GM19193 (cell line): ENCODE data around the gene BPHL.

Source experiments
- POLR2A ChIP-seq: IDR thresholded peaks from 4 replicates; pipeline ENCODE4 v1.6.1; 2011; ENCODE audit not compliant: insufficient read depth, insufficient read length; ENCODE audit errors: extremely low read depth

Gene BPHL

GRCh38 chr6:3114377-3114776 is 4.1 kb upstream of the BPHL start:
- no peak for TF ChIP-seq POLR2A

GRCh38 chr6:3117912-3118352 is 579 bp upstream of the BPHL start:
- no peak for TF ChIP-seq POLR2A

- no peak for TF ChIP-seq POLR2A
These were observed 671 bp downstream of the BPHL start for GRCh38 chr6:3119040-3119723.

GRCh38 chr6:3120765-3121089 is 2.2 kb downstream of the BPHL start:
- TF ChIP-seq POLR2A = no peak

GRCh38 chr6:3122823-3123182 is 4.3 kb downstream of the BPHL start:
- no peak for TF ChIP-seq POLR2A

GRCh38 chr6:3124667-3125066 is 6.2 kb downstream of the BPHL start:
- TF ChIP-seq POLR2A = no peak

- TF ChIP-seq POLR2A = no peak
These were observed 7.3 kb downstream of the BPHL start for GRCh38 chr6:3125815-3126214.

- TF ChIP-seq POLR2A = no peak
These were observed 10.0 kb downstream of the BPHL start for GRCh38 chr6:3128356-3129108.

GRCh38 chr6:3131695-3132094 is 13.2 kb downstream of the BPHL start:
- TF ChIP-seq POLR2A = no peak

- no peak for TF ChIP-seq POLR2A
These were observed 15.0 kb downstream of the BPHL start for GRCh38 chr6:3133515-3133914.

GRCh38 chr6:3135668-3136291 is 17.3 kb downstream of the BPHL start:
- TF ChIP-seq POLR2A = no peak

- no peak for TF ChIP-seq POLR2A
These were observed 17.9 kb downstream of the BPHL start for GRCh38 chr6:3136292-3137011.

- TF ChIP-seq POLR2A = no peak
These were observed 18.7 kb downstream of the BPHL start for GRCh38 chr6:3137057-3137777.

- TF ChIP-seq POLR2A = no peak
These were observed 19.8 kb downstream of the BPHL start for GRCh38 chr6:3138341-3138740.
